HEK293 (cell line): ENCODE results near the gene OLFM3.

Experiments used
- CTCF ChIA-PET: fragments of 350-600 bp; formaldehyde crosslinking; extraction: SDS; loops from one replicate; lab custom pipeline; 2021; ENCODE audit warnings: antibody characterized with exemption; lab: Yijun Ruan, JAX
- POLR2A ChIA-PET: fragments of 300-600 bp; formaldehyde crosslinking; extraction: SDS; loops from one replicate; lab custom pipeline; 2020; ENCODE audit warnings: antibody characterized with exemption, inconsistent platforms; lab: Yijun Ruan, JAX
- H3K27ac ChIP-seq: fragments of 200-500 bp; sonication (Bioruptor generic); 2 replicates; pipeline ENCODE4 v1.5.1; 2014; ENCODE audit warnings: low read depth, low read length, control low read depth, inconsistent platforms; ENCODE audit errors: extremely low read depth
- H3K36me3 ChIP-seq, 2 experiments: fragments of 200-500 bp in 1 of 2; sonication (Bioruptor generic) in 1 of 2; 1 replicate in 1 of 2; 2 replicates in 1 of 2; pipeline ENCODE4 v1.5.1; 2014 to 2017; ENCODE audit warnings: inconsistent platforms in 2 of 2, low read length in 2 of 2; ENCODE audit not compliant: control insufficient read depth in 2 of 2, insufficient read depth in 1 of 2
- H3K4me1 ChIP-seq: fragments of 200-500 bp; sonication (Bioruptor generic); 2 replicates; pipeline ENCODE4 v1.5.1; 2014; ENCODE audit warnings: mild to moderate bottlenecking, low read length, inconsistent platforms; ENCODE audit not compliant: control insufficient read depth, insufficient read depth
- H3K4me3 ChIP-seq: 2 replicates; pipeline ENCODE4 v1.5.1; 2011; ENCODE audit warnings: low read depth, mild to moderate bottlenecking, control low read depth, low read length, moderate library complexity
- H3K9me3 ChIP-seq: fragments of 200-500 bp; sonication (Bioruptor generic); 2 replicates; pipeline ENCODE4 v1.5.1; 2014; ENCODE audit warnings: low read depth, low read length, inconsistent platforms; ENCODE audit not compliant: control insufficient read depth, insufficient read depth
- ELK4 ChIP-seq: IDR thresholded peaks from 2 replicates; pipeline ENCODE4 v1.6.1; 2011; ENCODE audit warnings: mild to moderate bottlenecking, low read depth, low read length, borderline replicate concordance
- FEZF1 ChIP-seq: fragments of 450-650 bp; formaldehyde crosslinking; IDR thresholded peaks from 2 replicates; pipeline ENCODE4 v1.5.1; 2016; ENCODE audit warnings: missing biosample characterization, missing genetic modification characterization
- GLI4 ChIP-seq: fragments of 450-650 bp; formaldehyde crosslinking; IDR thresholded peaks from 2 replicates; pipeline ENCODE4 v1.5.1; 2016; ENCODE audit warnings: missing biosample characterization, missing genetic modification characterization
- HOXD13 ChIP-seq: sonication (generic); formaldehyde crosslinking; IDR thresholded peaks from 2 replicates; pipeline ENCODE4 v1.8.0; 2022; ENCODE audit warnings: missing genetic modification reagents, borderline replicate concordance
- KLF7 ChIP-seq: fragments of 450-650 bp; formaldehyde crosslinking; IDR thresholded peaks from 2 replicates; pipeline ENCODE4 v1.5.1; 2016; ENCODE audit warnings: missing biosample characterization, missing genetic modification characterization, borderline replicate concordance
- PBX3 ChIP-seq: sonication (generic); formaldehyde crosslinking; IDR thresholded peaks from 2 replicates; pipeline ENCODE4 v1.8.1; 2022; ENCODE audit warnings: mild to moderate bottlenecking, moderate library complexity, missing genetic modification reagents
- PRDM10 ChIP-seq: fragments of 450-650 bp; formaldehyde crosslinking; IDR thresholded peaks from 2 replicates; pipeline ENCODE4 v1.5.1; 2016; ENCODE audit warnings: missing biosample characterization, missing genetic modification characterization
- TSHZ1 ChIP-seq: fragments of 450-650 bp; formaldehyde crosslinking; IDR thresholded peaks from 2 replicates; pipeline ENCODE4 v1.5.1; 2016; ENCODE audit warnings: missing biosample characterization, missing genetic modification characterization, borderline replicate concordance
- ZBTB11 ChIP-seq: fragments of 450-650 bp; formaldehyde crosslinking; conservative IDR thresholded peaks from 2 replicates; pipeline ENCODE4 v1.5.1; 2016; ENCODE audit warnings: low read depth, missing biosample characterization, missing genetic modification characterization
- ZNF221 ChIP-seq: fragments of 450-650 bp; formaldehyde crosslinking; IDR thresholded peaks from 2 replicates; pipeline ENCODE4 v1.5.1; 2017; ENCODE audit warnings: missing biosample characterization, missing genetic modification characterization, borderline replicate concordance
- ZNF24 ChIP-seq: fragments of 450-650 bp; formaldehyde crosslinking; IDR thresholded peaks from 2 replicates; pipeline ENCODE4 v1.5.1; 2016; ENCODE audit warnings: missing biosample characterization, missing genetic modification characterization
- ZNF292 ChIP-seq: fragments of 450-650 bp; formaldehyde crosslinking; IDR thresholded peaks from 2 replicates; pipeline ENCODE4 v1.5.1; 2016; ENCODE audit warnings: low read depth, missing biosample characterization, missing genetic modification characterization, borderline replicate concordance
- ZNF335 ChIP-seq: fragments of 450-650 bp; formaldehyde crosslinking; conservative IDR thresholded peaks from 2 replicates; pipeline ENCODE4 v1.5.1; 2016; ENCODE audit warnings: missing biosample characterization, missing genetic modification characterization
- ZNF416 ChIP-seq: fragments of 450-650 bp; formaldehyde crosslinking; IDR thresholded peaks from 2 replicates; pipeline ENCODE4 v1.5.1; 2016; ENCODE audit warnings: missing biosample characterization, missing genetic modification characterization
- ZNF423 ChIP-seq: fragments of 450-650 bp; formaldehyde crosslinking; IDR thresholded peaks from 2 replicates; pipeline ENCODE4 v1.5.1; 2016; ENCODE audit warnings: missing biosample characterization, missing genetic modification characterization
- ZNF501 ChIP-seq: fragments of 450-650 bp; formaldehyde crosslinking; IDR thresholded peaks from 2 replicates; pipeline ENCODE4 v1.5.1; 2016; ENCODE audit warnings: missing biosample characterization, missing genetic modification characterization
- ZNF596 ChIP-seq: fragments of 450-650 bp; IDR thresholded peaks from 2 replicates; pipeline ENCODE4 v1.5.0; 2018; ENCODE audit warnings: missing biosample characterization, mild to moderate bottlenecking, missing genetic modification characterization, moderate library complexity
- ZNF843 ChIP-seq: fragments of 450-650 bp; formaldehyde crosslinking; IDR thresholded peaks from 2 replicates; pipeline ENCODE4 v1.5.1; 2016; ENCODE audit warnings: missing biosample characterization, missing genetic modification characterization
- ZSCAN30 ChIP-seq: fragments of 450-650 bp; IDR thresholded peaks from 2 replicates; pipeline ENCODE4 v1.5.1; 2018; ENCODE audit warnings: missing biosample characterization, mild to moderate bottlenecking, missing genetic modification characterization, moderate library complexity

The OLFM3 gene

GRCh38 chr1:101835988-101836387 is 160.7 kb downstream of the OLFM3 start (continued):
- no peak for TF ChIP-seq ZSCAN30 (tag by site-specific recombination)
- TF ChIP-seq, all 188 proteins: peak for 0

GRCh38 chr1:101833312-101833711 is 163.4 kb downstream of the OLFM3 start:
- H3K9me3 ChIP-seq = no peaks in the 10 kb centered on the region
- H3K4me1 ChIP-seq = no peaks in the 10 kb centered on the region
- no peak for TF ChIP-seq GLI4
- no peak for TF ChIP-seq TSHZ1 (tag by site-specific recombination)
- TF ChIP-seq PRDM10 = no peak
- no peaks in the 10 kb centered on the region for H3K36me3 ChIP-seq
- CTCF ChIA-PET = no interaction called here
- no peak overlapping the region for H3K27ac ChIP-seq
- POLR2A ChIA-PET = no interaction called here
- no peak overlapping the region for H3K4me3 ChIP-seq

- no peak overlapping the region for H3K27ac ChIP-seq
- H3K4me1 ChIP-seq = no peaks in the 10 kb centered on the region
- H3K9me3 ChIP-seq = no peaks in the 10 kb centered on the region
- ChIA-PET POLR2A (no interaction called here), CTCF (no interaction called here)
- no peak overlapping the region for H3K4me3 ChIP-seq
- H3K36me3 ChIP-seq = no peaks in the 10 kb centered on the region
- no peak for TF ChIP-seq ELK4
- no peak for TF ChIP-seq ZNF335 (tag by site-specific recombination)
- no peak for TF ChIP-seq ZNF423 (tag by site-specific recombination)
- no peak for TF ChIP-seq ZNF596 (tag by site-specific recombination)
- no peak for TF ChIP-seq ZNF501
- no peak for TF ChIP-seq PBX3 (CRISPR knock-in tag)
- no peak for TF ChIP-seq ZNF221 (tag by site-specific recombination)
- no peak for TF ChIP-seq KLF7
- TF ChIP-seq ZBTB11 (tag by site-specific recombination) = no peak
- no peak for TF ChIP-seq HOXD13 (CRISPR knock-in tag)
- TF ChIP-seq ZNF416 (tag by site-specific recombination) = no peak
- TF ChIP-seq ZNF843 (tag by site-specific recombination) = no peak
- TF ChIP-seq FEZF1 = no peak
- TF ChIP-seq ZNF292 = no peak
- no peak for TF ChIP-seq ZNF24
Observed at GRCh38 chr1:101826416-101826815, 170.3 kb downstream of the OLFM3 start.
